ENCODE data around the gene SH3BP4. TPM values are rescaled to one million over a fixed set of nuclear protein-coding genes. Genes with fewer than 3 reads are reported as not detected.

Gene SH3BP4
- total RNA-seq, 1 experiment from 2014 or later: 19.9 TPM

- no peak for DNase-seq (ENCODE audit: low spot score)
- H3K36me3 ChIP-seq (ENCODE audit: insufficient read depth, low read length, poor library complexity, severe bottlenecking): no peaks in the 10 kb centered on the region
- intact Hi-C loops (cut with micrococcal nuclease; ENCODE audit: unreplicated experiment): no loop called here
- TF ChIP-seq EZH2 (IDR thresholded peaks at IDR 0.05; ENCODE audit: borderline replicate concordance, low read depth, low read length, poor library complexity, severe bottlenecking) (no peak), CTCF (conservative IDR thresholded peaks at IDR 0.05; ENCODE audit: low read depth, low read length) (no peak)
- no peaks in the 10 kb centered on the region for H3K27me3 ChIP-seq (replicated peaks; ENCODE audit: insufficient read depth, low read depth, low read length, poor library complexity)
- H3K4me3 ChIP-seq (ENCODE audit: low read depth, low read length, poor library complexity, severe bottlenecking): no peak overlapping the region
- H3K4me1 ChIP-seq (ENCODE audit: insufficient read depth, low read length, poor library complexity, severe bottlenecking): peaks cover 36% of the 10 kb centered on the region
- no peak overlapping the region for H3K27ac ChIP-seq (ENCODE audit: low read depth, low read length, poor library complexity, severe bottlenecking)
- no peaks in the 10 kb centered on the region for H3K9me3 ChIP-seq (ENCODE audit: low read depth, low read length, poor library complexity, severe bottlenecking)
- BruUV-seq (replicated peaks): no TSS peak
- ChIA-PET CTCF (no interaction called here), POLR2A (ENCODE audit: low non-redundant PET) (no interaction called here)
Observed at GRCh38 chr2:234958311-234958710, 6.5 kb downstream of the SH3BP4 start.

- no TSS peak for BruUV-seq (replicated peaks)
- no peaks in the 10 kb centered on the region for H3K9me3 ChIP-seq (ENCODE audit: low read depth, low read length, poor library complexity, severe bottlenecking)
- DNase-seq (ENCODE audit: low spot score): no peak
- no peaks in the 10 kb centered on the region for H3K27me3 ChIP-seq (replicated peaks; ENCODE audit: insufficient read depth, low read depth, low read length, poor library complexity)
- ChIA-PET POLR2A (ENCODE audit: low non-redundant PET) (no interaction called here), CTCF (no interaction called here)
- no peaks in the 10 kb centered on the region for H3K36me3 ChIP-seq (ENCODE audit: insufficient read depth, low read length, poor library complexity, severe bottlenecking)
- no peak overlapping the region for H3K27ac ChIP-seq (ENCODE audit: low read depth, low read length, poor library complexity, severe bottlenecking)
- H3K4me3 ChIP-seq (ENCODE audit: low read depth, low read length, poor library complexity, severe bottlenecking): no peak overlapping the region
- intact Hi-C loops (cut with micrococcal nuclease; ENCODE audit: unreplicated experiment): no loop called here
- peaks cover 33% of the 10 kb centered on the region for H3K4me1 ChIP-seq (ENCODE audit: insufficient read depth, low read length, poor library complexity, severe bottlenecking)
- TF ChIP-seq EZH2 (IDR thresholded peaks at IDR 0.05; ENCODE audit: borderline replicate concordance, low read depth, low read length, poor library complexity, severe bottlenecking): no peak
- TF ChIP-seq CTCF (conservative IDR thresholded peaks at IDR 0.05; ENCODE audit: low read depth, low read length): no peak
Observed at GRCh38 chr2:234958746-234959395, 7.1 kb downstream of the SH3BP4 start.

GRCh38 chr2:234960175-234961088 lies 8.6 kb downstream of the SH3BP4 start:
- TF ChIP-seq CTCF (conservative IDR thresholded peaks at IDR 0.05; ENCODE audit: low read depth, low read length) (no peak), EZH2 (IDR thresholded peaks at IDR 0.05; ENCODE audit: borderline replicate concordance, low read depth, low read length, poor library complexity, severe bottlenecking) (no peak)
- intact Hi-C loops (cut with micrococcal nuclease; ENCODE audit: unreplicated experiment): no loop called here
- Histone ChIP-seq H3K36me3 (ENCODE audit: insufficient read depth, low read length, poor library complexity, severe bottlenecking) (no peaks in the 10 kb centered on the region), H3K27me3 (replicated peaks; ENCODE audit: insufficient read depth, low read depth, low read length, poor library complexity) (no peaks in the 10 kb centered on the region), H3K4me3 (ENCODE audit: low read depth, low read length, poor library complexity, severe bottlenecking) (no peak overlapping the region), H3K9me3 (ENCODE audit: low read depth, low read length, poor library complexity, severe bottlenecking) (no peaks in the 10 kb centered on the region), H3K27ac (ENCODE audit: low read depth, low read length, poor library complexity, severe bottlenecking) (peak overlapping the region; percentile 33), H3K4me1 (ENCODE audit: insufficient read depth, low read length, poor library complexity, severe bottlenecking) (peaks cover 24% of the 10 kb centered on the region)
- no peak for DNase-seq (ENCODE audit: low spot score)
- ChIA-PET CTCF (no interaction called here), POLR2A (ENCODE audit: low non-redundant PET) (interaction anchor here (0.7 kb wide), 1 partner anchor 884 kb away, joined by 3 read pairs; no protein-coding TSS in a partner anchor)
- no TSS peak for BruUV-seq (replicated peaks)
